ENCODE results near the gene TOMM34. TPM values are rescaled to one million over a fixed set of nuclear protein-coding genes. Genes with fewer than 3 reads are reported as not detected.

The TOMM34 gene
- total RNA-seq, 2 experiments from 2014 or later = 38.6 to 48.2 TPM

DNA sequence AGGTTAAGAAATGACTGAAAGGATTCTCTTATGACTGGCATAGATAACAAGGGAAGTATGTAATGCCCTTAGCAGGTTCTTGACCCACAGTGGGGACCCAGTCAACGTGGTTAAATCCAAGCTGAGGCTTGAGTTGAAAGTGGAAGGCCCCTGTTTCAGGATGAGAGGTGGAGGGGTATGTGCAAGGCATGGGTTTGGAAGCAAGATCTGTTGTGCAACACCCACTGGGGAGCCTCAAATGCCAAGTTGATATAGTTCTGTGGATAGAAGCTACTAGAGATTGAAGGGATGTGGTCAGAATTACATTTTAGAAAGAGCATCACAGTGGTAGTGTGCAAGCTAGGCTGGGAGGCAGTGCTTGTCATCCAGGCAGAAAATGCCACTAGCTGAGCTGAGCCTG lies 45.3 kb downstream of the TOMM34 start:
- Histone ChIP-seq H3K4me3 (ENCODE audit: low read depth, low read length, poor library complexity, severe bottlenecking) (no peak overlapping the region), H3K4me2 (ENCODE audit: low read length) (no peak overlapping the region), H3K79me2 (ENCODE audit: insufficient read depth, low read depth, low read length) (no peaks in the 10 kb centered on the region; the same call in 1 of the 2 replicates), H3K27ac (ENCODE audit: low read depth, low read length, poor library complexity, severe bottlenecking) (no peak overlapping the region), H2AFZ (ENCODE audit: low read length) (no peak overlapping the region), H3K36me3 (ENCODE audit: insufficient read depth, low read length) (peaks cover 58% of the 10 kb centered on the region), H3K4me1 (ENCODE audit: insufficient read depth, low read length, poor library complexity, severe bottlenecking) (peaks cover 14% of the 10 kb centered on the region), H3K9me3 (ENCODE audit: low read length) (no peaks in the 10 kb centered on the region), H4K20me1 (ENCODE audit: insufficient read depth, low read length) (no peaks in the 10 kb centered on the region), H3K9me2 (ENCODE audit: insufficient read depth, low read length) (no peaks in the 10 kb centered on the region)
- DNase-seq (ENCODE audit: low spot score) = no peak
- BruUV-seq (replicated peaks) = no TSS peak
- ChIA-PET POLR2A (interaction anchor here (0.6 to 1.5 kb wide), 3 partner anchors 10 to 191 kb away, joined by 3 read pairs; no protein-coding TSS in a partner anchor), CTCF (ENCODE audit: unreplicated experiment) (no interaction called here)
- intact Hi-C loops (cut with micrococcal nuclease; ENCODE audit: unreplicated experiment) = loop anchor here (5.0 kb wide), 1 partner anchor 182 kb away; no protein-coding TSS in a partner anchor
- TF ChIP-seq, protein P1, sequence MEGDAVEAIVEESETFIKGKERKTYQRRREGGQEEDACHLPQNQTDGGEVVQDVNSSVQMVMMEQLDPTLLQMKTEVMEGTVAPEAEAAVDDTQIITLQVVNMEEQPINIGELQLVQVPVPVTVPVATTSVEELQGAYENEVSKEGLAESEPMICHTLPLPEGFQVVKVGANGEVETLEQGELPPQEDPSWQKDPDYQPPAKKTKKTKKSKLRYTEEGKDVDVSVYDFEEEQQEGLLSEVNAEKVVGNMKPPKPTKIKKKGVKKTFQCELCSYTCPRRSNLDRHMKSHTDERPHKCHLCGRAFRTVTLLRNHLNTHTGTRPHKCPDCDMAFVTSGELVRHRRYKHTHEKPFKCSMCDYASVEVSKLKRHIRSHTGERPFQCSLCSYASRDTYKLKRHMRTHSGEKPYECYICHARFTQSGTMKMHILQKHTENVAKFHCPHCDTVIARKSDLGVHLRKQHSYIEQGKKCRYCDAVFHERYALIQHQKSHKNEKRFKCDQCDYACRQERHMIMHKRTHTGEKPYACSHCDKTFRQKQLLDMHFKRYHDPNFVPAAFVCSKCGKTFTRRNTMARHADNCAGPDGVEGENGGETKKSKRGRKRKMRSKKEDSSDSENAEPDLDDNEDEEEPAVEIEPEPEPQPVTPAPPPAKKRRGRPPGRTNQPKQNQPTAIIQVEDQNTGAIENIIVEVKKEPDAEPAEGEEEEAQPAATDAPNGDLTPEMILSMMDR (conservative IDR thresholded peaks at IDR 0.05; ENCODE audit: low read length) = no peak
- TF ChIP-seq EZH2phosphoT487 (IDR thresholded peaks at IDR 0.05; ENCODE audit: borderline replicate concordance, low read depth, low read length) = no peak

DNA sequence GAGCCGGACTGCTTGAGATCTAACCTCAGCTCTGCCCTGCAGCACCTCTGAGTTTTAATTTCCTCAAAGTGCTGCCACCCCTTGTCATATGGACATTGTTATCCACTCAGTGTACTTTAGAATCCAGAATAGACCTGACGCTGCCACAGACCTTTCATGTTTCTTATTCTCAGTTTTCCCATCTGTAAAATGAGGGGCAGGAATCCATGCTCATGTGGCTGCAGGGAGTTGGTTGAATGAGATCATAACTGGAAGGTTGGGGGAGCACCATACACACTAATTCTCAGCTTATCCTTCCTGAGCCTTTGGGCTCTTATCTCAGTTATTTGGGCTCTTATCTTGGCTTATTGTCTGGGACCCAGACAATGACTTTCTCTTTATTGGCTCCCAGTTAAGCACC lies 48.0 kb downstream of the TOMM34 start:
- ChIA-PET POLR2A (no interaction called here), CTCF (ENCODE audit: unreplicated experiment) (no interaction called here)
- Histone ChIP-seq H3K79me2 (ENCODE audit: insufficient read depth, low read depth, low read length) (no peaks in the 10 kb centered on the region; the same call in 1 of the 2 replicates), H4K20me1 (ENCODE audit: insufficient read depth, low read length) (peaks cover 8% of the 10 kb centered on the region; the same call in 1 of the 2 replicates), H3K27ac (ENCODE audit: low read depth, low read length, poor library complexity, severe bottlenecking) (no peak overlapping the region), H3K9me2 (ENCODE audit: insufficient read depth, low read length) (no peaks in the 10 kb centered on the region), H2AFZ (ENCODE audit: low read length) (no peak overlapping the region), H3K4me1 (ENCODE audit: insufficient read depth, low read length, poor library complexity, severe bottlenecking) (peaks cover 25% of the 10 kb centered on the region), H3K36me3 (ENCODE audit: insufficient read depth, low read length) (peaks cover 73% of the 10 kb centered on the region), H3K9me3 (ENCODE audit: low read length) (no peaks in the 10 kb centered on the region), H3K4me3 (ENCODE audit: low read depth, low read length, poor library complexity, severe bottlenecking) (no peak overlapping the region), H3K4me2 (ENCODE audit: low read length) (no peak overlapping the region)
- intact Hi-C loops (cut with micrococcal nuclease; ENCODE audit: unreplicated experiment) = loop anchor here (5.0 kb wide), 1 partner anchor 185 kb away; no protein-coding TSS in a partner anchor
- no TSS peak for BruUV-seq (replicated peaks)
- TF ChIP-seq EZH2phosphoT487 (IDR thresholded peaks at IDR 0.05; ENCODE audit: borderline replicate concordance, low read depth, low read length) = no peak
- TF ChIP-seq, protein P1 (conservative IDR thresholded peaks at IDR 0.05; ENCODE audit: low read length) = no peak
- DNase-seq (ENCODE audit: low spot score) = no peak

DNA sequence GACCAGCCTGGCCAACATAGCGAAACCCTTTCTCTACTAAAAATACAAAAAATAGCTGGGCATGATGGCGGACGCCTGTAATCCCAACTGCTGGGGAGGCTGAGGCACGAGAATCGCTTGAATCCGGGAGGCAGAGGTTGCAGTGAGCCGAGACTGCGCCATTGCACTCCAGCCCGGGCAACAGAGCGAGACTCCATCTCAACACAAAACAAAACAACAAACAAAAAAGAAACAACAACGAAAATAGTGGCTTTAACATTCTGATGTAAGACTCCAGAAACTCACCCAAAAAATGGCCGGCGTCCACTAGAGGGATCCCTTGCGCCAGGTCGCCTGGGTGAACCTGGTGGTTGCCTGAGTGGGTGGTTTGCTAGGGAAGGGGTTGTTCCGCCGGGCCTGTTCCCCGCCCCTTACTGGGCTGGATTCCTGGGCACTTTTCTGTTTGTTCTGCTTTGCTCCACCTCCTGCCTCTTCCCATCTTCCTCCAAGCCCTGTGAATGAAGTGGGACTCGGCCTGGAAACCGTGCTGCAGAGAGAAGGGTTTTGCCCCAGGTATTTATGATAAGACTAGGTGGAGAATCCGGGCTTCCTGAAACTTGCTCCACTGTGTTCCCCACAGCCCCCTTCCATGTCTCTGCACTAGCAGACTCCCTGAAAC lies 48.8 kb downstream of the TOMM34 start:
- Histone ChIP-seq H2AFZ (ENCODE audit: low read length) (peak overlapping the region; percentile 66), H3K36me3 (ENCODE audit: insufficient read depth, low read length) (peaks cover 73% of the 10 kb centered on the region), H3K9me2 (ENCODE audit: insufficient read depth, low read length) (no peaks in the 10 kb centered on the region), H3K4me3 (ENCODE audit: low read depth, low read length, poor library complexity, severe bottlenecking) (peak overlapping the region; percentile 74), H3K4me2 (ENCODE audit: low read length) (peak overlapping the region; percentile 74), H4K20me1 (ENCODE audit: insufficient read depth, low read length) (peaks cover 8% of the 10 kb centered on the region; the same call in 1 of the 2 replicates), H3K27ac (ENCODE audit: low read depth, low read length, poor library complexity, severe bottlenecking) (peak overlapping the region; percentile 26), H3K79me2 (ENCODE audit: insufficient read depth, low read depth, low read length) (no peaks in the 10 kb centered on the region; the same call in 1 of the 2 replicates), H3K9me3 (ENCODE audit: low read length) (no peaks in the 10 kb centered on the region), H3K4me1 (ENCODE audit: insufficient read depth, low read length, poor library complexity, severe bottlenecking) (peaks cover 25% of the 10 kb centered on the region)
- TF ChIP-seq, protein P1 (conservative IDR thresholded peaks at IDR 0.05; ENCODE audit: low read length) = peak; percentile 82
- no peak for TF ChIP-seq EZH2phosphoT487 (IDR thresholded peaks at IDR 0.05; ENCODE audit: borderline replicate concordance, low read depth, low read length)
- ChIA-PET CTCF (ENCODE audit: unreplicated experiment) (interaction anchor here (1.2 kb wide), 1 partner anchor 18 kb away, joined by 3 read pairs; no protein-coding TSS in a partner anchor), POLR2A (interaction anchor here (1.0 kb wide), 1 partner anchor 269 kb away, joined by 3 read pairs; no protein-coding TSS in a partner anchor)
- no TSS peak for BruUV-seq (replicated peaks)
- peak; percentile 79 for DNase-seq (ENCODE audit: low spot score)
- intact Hi-C loops (cut with micrococcal nuclease; ENCODE audit: unreplicated experiment) = loop anchor here (2.0 to 5.0 kb wide), 3 partner anchors 25 to 186 kb away; partner anchors contain the start of gene STK4

All from OCI-LY7 (cell line).